Measurements from ENCODE around the gene TIPARP.

DNA sequence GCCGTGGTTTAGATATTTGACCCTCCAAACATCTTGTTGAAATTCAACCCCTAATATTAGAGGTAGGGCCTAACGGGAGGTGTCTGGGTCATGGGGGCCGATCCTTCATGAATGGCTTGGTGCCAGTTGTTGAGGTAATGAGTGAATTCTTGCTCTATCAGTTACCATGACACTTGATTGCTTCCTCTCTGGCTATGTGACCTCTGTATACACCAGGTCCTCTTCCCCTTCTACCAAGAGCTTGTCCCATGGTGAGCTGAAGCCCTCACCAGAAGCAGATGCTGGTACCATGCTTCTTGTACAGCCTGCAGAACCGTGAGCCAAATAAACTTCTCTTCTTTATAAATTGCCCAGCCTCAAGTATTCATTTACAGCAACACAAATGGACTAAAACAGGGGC is 41.8 kb upstream of the TIPARP start:
- TF ChIP-seq, protein P1, sequence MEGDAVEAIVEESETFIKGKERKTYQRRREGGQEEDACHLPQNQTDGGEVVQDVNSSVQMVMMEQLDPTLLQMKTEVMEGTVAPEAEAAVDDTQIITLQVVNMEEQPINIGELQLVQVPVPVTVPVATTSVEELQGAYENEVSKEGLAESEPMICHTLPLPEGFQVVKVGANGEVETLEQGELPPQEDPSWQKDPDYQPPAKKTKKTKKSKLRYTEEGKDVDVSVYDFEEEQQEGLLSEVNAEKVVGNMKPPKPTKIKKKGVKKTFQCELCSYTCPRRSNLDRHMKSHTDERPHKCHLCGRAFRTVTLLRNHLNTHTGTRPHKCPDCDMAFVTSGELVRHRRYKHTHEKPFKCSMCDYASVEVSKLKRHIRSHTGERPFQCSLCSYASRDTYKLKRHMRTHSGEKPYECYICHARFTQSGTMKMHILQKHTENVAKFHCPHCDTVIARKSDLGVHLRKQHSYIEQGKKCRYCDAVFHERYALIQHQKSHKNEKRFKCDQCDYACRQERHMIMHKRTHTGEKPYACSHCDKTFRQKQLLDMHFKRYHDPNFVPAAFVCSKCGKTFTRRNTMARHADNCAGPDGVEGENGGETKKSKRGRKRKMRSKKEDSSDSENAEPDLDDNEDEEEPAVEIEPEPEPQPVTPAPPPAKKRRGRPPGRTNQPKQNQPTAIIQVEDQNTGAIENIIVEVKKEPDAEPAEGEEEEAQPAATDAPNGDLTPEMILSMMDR (IDR thresholded peaks at IDR 0.05), result no peak
- TF ChIP-seq EZH2 (IDR thresholded peaks at IDR 0.05; ENCODE audit: borderline replicate concordance, insufficient read depth, low read depth, low read length, poor library complexity, severe bottlenecking), result no peak
